Tibial nerve (tissue), 4 donors: ENCODE data around the gene CLCNKA. TPM values are rescaled to one million over a fixed set of nuclear protein-coding genes. Genes with fewer than 3 reads are reported as not detected.
"Not testable (repeated sequence)": the region's sequence is repeated elsewhere in the genome, so short reads cannot be mapped to it uniquely, and the experiment has no call there.

Source experiments
- DNase-seq, 2 donors: peaks; one replicate each; pipeline ENCODE4 v3.0.0-alpha.2; 2019; ENCODE audit warnings: low spot score in 2 of 2
- H3K27ac ChIP-seq, 4 donors: fragments of 200-600 bp; sonication (generic) in 3 of 4; one replicate each; pipeline ENCODE4 v1.5.1; 2017 to 2019; ENCODE audit warnings: mild to moderate bottlenecking in 1 of 4
- H3K27me3 ChIP-seq, 2 donors: fragments of 200-600 bp; sonication (generic) in 1 of 2; one replicate each; pipeline versions ENCODE4 v1.5.1 to v1.6.0; 2017 to 2019
- H3K36me3 ChIP-seq, 3 donors: fragments of 200-600 bp; sonication (generic); one replicate each; pipeline ENCODE4 v1.5.1; 2018 to 2019
- H3K4me1 ChIP-seq, 4 donors: fragments of 200-600 bp; sonication (generic) in 3 of 4; one replicate each; pipeline ENCODE4 v1.5.1; 2017 to 2019
- H3K4me3 ChIP-seq, 4 donors: fragments of 200-600 bp; sonication (generic) in 3 of 4; one replicate each; pipeline ENCODE4 v1.5.1; 2017 to 2019; ENCODE audit warnings: mild to moderate bottlenecking in 1 of 4, moderate library complexity in 1 of 4
- H3K9me3 ChIP-seq, 4 donors: fragments of 200-600 bp; sonication (generic) in 3 of 4; one replicate each; pipeline ENCODE4 v1.5.1; 2017 to 2019
- CTCF ChIP-seq, 5 experiments: fragments of 200-600 bp in 3 of 5; fragments of 450-650 bp in 2 of 5; sonication (generic) in 3 of 5; IDR thresholded peaks; one replicate each; pipeline ENCODE4 v1.5.1; 2016 to 2019; ENCODE audit warnings: antibody characterized with exemption in 5 of 5, mild to moderate bottlenecking in 3 of 5, moderate library complexity in 2 of 5
- EP300 ChIP-seq, 2 donors: sonication (generic); formaldehyde crosslinking; IDR thresholded peaks; one replicate each; pipeline ENCODE4 v1.6.1; 2017; ENCODE audit warnings: antibody characterized with exemption in 2 of 2, mild to moderate bottlenecking in 1 of 2
- POLR2A ChIP-seq, 2 donors: fragments of 450-650 bp; IDR thresholded peaks; one replicate each; pipeline ENCODE4 v1.6.1; 2017; ENCODE audit warnings: antibody characterized with exemption in 2 of 2, mild to moderate bottlenecking in 2 of 2, moderate library complexity in 2 of 2
- WGBS, 2 donors: methylation state at CpG; one replicate each; pipeline ENCODE4 v1.1.5; 2018; 5-methylcytosine and 5-hydroxymethylcytosine counted together
- total RNA-seq, 4 donors: library from RNA; depleted of rRNA; stranded (reverse); fragments of >200 nt; gene quantifications; one replicate each; pipeline ENCODE4 v1.1.0, GENCODE V29; 2016

Gene CLCNKA
- total RNA-seq, 4 donors from 2014 or later, result not detected

GRCh38 chr1:16061266-16061665 lies 39.4 kb downstream of the CLCNKA start:
- TF ChIP-seq CTCF (IDR thresholded peaks at IDR 0.05), result no peak
- TF ChIP-seq POLR2A (IDR thresholded peaks at IDR 0.05), result no peak
- no peak for TF ChIP-seq EP300 (IDR thresholded peaks at IDR 0.05)
- no peak for DNase-seq
- H3K4me1 ChIP-seq, result peaks cover 0 to 7% (median 0%) of the 10 kb centered on the region in 4 donors
- H3K27ac ChIP-seq, result no peak overlapping the region
- no peaks in the 10 kb centered on the region for H3K36me3 ChIP-seq
- H3K4me3 ChIP-seq, result no peak overlapping the region
- 92 to 96% methylated on average over 3 of the region's 3 CpGs for WGBS, 2 donors
- no peaks in the 10 kb centered on the region for H3K9me3 ChIP-seq
- no peaks in the 10 kb centered on the region for H3K27me3 ChIP-seq

GRCh38 chr1:16061989-16062686 lies 40.3 kb downstream of the CLCNKA start:
- not testable (repeated sequence) for H3K27ac ChIP-seq, DNase-seq, H3K4me1 ChIP-seq, H3K36me3 ChIP-seq, H3K27me3 ChIP-seq, H3K9me3 ChIP-seq, H3K4me3 ChIP-seq
- WGBS, 2 donors, result 58 to 75% methylated on average over 8 to 12 of the region's 18 CpGs

- DNase-seq, H3K27me3 ChIP-seq, H3K36me3 ChIP-seq, H3K27ac ChIP-seq, H3K9me3 ChIP-seq, H3K4me1 ChIP-seq, H3K4me3 ChIP-seq: not testable (repeated sequence)
- WGBS, 2 donors, result 78 to 81% methylated on average over 9 of the region's 9 CpGs
Observed at GRCh38 chr1:16062687-16063075, 40.8 kb downstream of the CLCNKA start.

- no peak overlapping the region for H3K4me3 ChIP-seq
- DNase-seq, result no peak
- no peaks in the 10 kb centered on the region for H3K36me3 ChIP-seq
- peaks cover 0 to 11% (median 2%) of the 10 kb centered on the region in 4 donors for H3K4me1 ChIP-seq
- no peaks in the 10 kb centered on the region for H3K27me3 ChIP-seq
- no peaks in the 10 kb centered on the region for H3K9me3 ChIP-seq
- H3K27ac ChIP-seq, result no peak overlapping the region
- WGBS, 2 donors, result 89 to 93% methylated on average over 15 of the region's 15 CpGs
- TF ChIP-seq POLR2A (IDR thresholded peaks at IDR 0.05) (no peak), EP300 (IDR thresholded peaks at IDR 0.05) (no peak), CTCF (IDR thresholded peaks at IDR 0.05) (no peak)
Observed at GRCh38 chr1:16063226-16063829, 41.5 kb downstream of the CLCNKA start.

GRCh38 chr1:16063921-16064320 lies 42.1 kb downstream of the CLCNKA start:
- Histone ChIP-seq H3K36me3 (no peaks in the 10 kb centered on the region), H3K4me1 (peaks cover 0 to 14% (median 2%) of the 10 kb centered on the region in 4 donors), H3K27ac (no peak overlapping the region), H3K9me3 (no peaks in the 10 kb centered on the region), H3K27me3 (no peaks in the 10 kb centered on the region), H3K4me3 (no peak overlapping the region)
- DNase-seq, result no peak
- no peak for TF ChIP-seq CTCF (IDR thresholded peaks at IDR 0.05)
- no peak for TF ChIP-seq EP300 (IDR thresholded peaks at IDR 0.05)
- TF ChIP-seq POLR2A (IDR thresholded peaks at IDR 0.05), result no peak
- 54 to 61% methylated on average over 9 of the region's 9 CpGs for WGBS, 2 donors

- Histone ChIP-seq H3K9me3 (no peaks in the 10 kb centered on the region), H3K4me1 (peaks cover 0 to 14% (median 2%) of the 10 kb centered on the region in 4 donors), H3K4me3 (no peak overlapping the region), H3K27me3 (no peaks in the 10 kb centered on the region), H3K36me3 (no peaks in the 10 kb centered on the region), H3K27ac (no peak overlapping the region)
- DNase-seq, result no peak
- WGBS, 2 donors, result 41 to 45% methylated on average over 13 of the region's 13 CpGs
- TF ChIP-seq POLR2A (IDR thresholded peaks at IDR 0.05), result no peak
- no peak for TF ChIP-seq EP300 (IDR thresholded peaks at IDR 0.05)
- TF ChIP-seq CTCF (IDR thresholded peaks at IDR 0.05), result no peak
Observed at GRCh38 chr1:16064536-16065268, 42.9 kb downstream of the CLCNKA start.
